A172 (cell line): Measurements from ENCODE around the gene ANKHD1. TPM values are rescaled to one million over a fixed set of nuclear protein-coding genes. Genes with fewer than 3 reads are reported as not detected.
"Not testable (repeated sequence)": the region's sequence is repeated elsewhere in the genome, so short reads cannot be mapped to it uniquely, and the experiment has no call there.

Experiments used
- DNase-seq: peaks from one replicate; pipeline ENCODE4 v3.0.0-alpha.2; 2015; ENCODE audit warnings: low spot score
- total RNA-seq: library from RNA; depleted of rRNA; stranded (reverse); fragments of >200 nt; shearing (Covaris generic); gene quantifications from 2 replicates; pipeline ENCODE4 v1.2.3, GENCODE V29; 2014

ANKHD1 gene
- total RNA-seq, 1 experiment from 2014 or later, result 49.3 TPM

DNA sequence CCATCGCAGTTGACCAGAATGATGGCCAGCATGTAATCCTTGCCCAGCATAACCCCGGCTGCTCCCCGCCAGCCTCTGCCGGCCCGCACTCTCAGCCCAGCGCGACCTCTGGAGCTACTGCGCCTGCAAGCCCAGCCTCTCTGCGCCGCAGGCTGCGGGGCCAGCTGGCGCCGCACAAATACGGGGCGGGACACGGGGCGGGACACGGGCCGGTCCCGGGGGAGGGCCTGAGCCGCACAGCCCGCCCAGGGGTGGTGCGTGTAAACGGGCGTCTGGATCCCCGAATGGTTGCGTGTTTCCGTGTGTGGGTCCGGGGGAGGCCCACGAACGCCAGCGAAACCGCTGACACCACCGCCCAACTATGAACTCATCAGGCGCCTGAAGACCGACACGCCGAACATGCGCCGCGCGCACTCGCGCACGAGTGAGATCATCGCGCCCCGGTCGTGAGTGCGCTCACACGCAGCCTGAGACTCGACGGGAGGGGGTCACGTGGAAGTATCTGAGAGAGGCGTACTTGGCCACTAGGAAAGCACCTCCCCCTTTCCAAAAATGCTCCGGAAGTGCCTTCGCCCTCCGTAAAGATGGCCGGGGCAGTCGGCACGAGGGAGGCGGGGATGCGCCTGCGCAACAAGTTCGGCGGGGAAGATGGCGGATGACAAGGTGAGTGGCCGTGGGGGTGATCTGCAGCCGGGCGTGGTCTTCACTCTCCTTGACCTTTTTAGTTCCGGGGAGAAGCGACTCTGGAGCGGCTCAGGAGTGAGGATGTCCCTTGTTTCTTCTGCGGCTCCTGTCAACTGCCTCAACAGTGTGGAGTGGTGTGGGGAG lies 162.8 kb downstream of the ANKHD1 start, which contains the start of the genes APBB3 and SLC35A4:
Gene APBB3 (minus strand): TSS at position 403 of the 828 bp plus-strand sequence. CDS start 353 bp downstream, at position 50.
Gene SLC35A4 (plus strand): TSS at position 633 of the 828 bp plus-strand sequence. CDS start 2,342 bp downstream, outside the sequence.
- DNase-seq, result peak; percentile 98

GRCh38 chr5:140565024-140565779 lies 163.6 kb downstream of the ANKHD1 start:
- DNase-seq, result peak; percentile 32

- DNase-seq, result no peak
Measured at GRCh38 chr5:140565780-140566095, 164.1 kb downstream of the ANKHD1 start.

GRCh38 chr5:140566665-140567064 lies 165.0 kb downstream of the ANKHD1 start:
- no peak for DNase-seq

- DNase-seq, result no peak
Measured at GRCh38 chr5:140567136-140567818, 165.6 kb downstream of the ANKHD1 start.

- no peak for DNase-seq
Measured at GRCh38 chr5:140567871-140568270, 166.2 kb downstream of the ANKHD1 start.

DNA sequence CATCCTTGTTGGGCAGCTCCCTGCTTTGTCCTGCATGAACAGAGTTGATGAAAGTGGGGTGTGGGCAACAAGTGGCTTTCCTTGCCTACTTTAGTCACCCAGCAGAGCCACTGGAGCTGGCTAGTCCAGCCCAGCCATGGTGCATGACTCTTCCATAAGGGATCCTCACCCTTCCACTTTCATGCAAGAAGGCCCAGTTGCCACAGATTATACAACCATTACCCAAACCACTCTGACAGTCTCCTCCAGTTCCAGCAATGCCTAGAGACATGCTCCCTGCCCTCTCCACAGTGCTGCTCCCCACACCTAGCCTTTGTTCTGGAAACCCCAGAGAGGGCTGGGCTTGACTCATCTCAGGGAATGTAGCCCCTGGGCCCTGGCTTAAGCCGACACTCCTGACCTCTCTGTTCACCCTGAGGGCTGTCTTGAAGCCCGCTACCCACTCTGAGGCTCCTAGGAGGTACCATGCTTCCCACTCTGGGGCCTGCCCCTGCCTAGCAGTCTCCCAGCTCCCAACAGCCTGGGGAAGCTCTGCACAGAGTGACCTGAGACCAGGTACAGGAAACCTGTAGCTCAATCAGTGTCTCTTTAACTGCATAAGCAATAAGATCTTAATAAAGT lies 166.9 kb downstream of the ANKHD1 start:
- DNase-seq, result no peak

- no peak for DNase-seq
Measured at GRCh38 chr5:140569197-140569596, 167.6 kb downstream of the ANKHD1 start.

DNA sequence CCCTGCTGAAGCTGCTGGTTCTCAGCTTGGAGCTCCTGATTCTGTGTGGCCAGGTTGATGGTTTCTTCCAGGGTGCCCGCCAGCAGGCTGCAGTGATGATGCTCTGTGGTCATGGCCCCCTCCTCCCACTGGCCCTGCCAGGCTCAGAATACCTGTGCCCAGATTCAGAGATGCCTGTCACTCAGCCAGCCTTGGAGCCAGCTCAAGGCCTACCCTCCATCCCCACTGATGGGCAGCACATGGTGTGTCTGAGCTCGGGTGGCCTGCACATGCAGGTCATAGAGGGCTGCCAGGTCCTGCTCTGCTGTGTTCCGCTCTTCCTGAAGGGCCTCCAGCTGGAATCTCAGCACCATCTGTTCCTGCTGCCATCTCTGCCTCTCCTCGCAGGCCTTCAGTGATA lies 168.4 kb downstream of the ANKHD1 start:
- no peak for DNase-seq

DNA sequence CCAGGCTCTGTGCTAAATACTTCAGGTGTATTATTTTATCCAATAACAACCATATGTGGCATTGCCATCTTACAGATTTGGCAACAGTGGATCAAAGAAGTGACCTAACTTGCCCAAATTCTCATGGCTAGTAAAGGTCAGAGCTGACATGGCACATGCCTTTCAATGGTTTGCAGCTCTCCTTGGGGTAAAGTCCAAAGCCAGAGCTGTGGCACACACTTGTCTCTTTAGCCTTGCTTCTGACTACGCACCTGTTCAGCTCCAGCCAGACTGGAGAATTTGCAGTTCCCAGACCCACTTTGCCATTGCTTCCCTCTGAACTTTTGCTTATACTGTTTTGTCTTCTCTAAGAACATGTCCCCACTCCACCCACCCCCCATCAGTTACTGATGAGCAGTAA lies 168.9 kb downstream of the ANKHD1 start:
- DNase-seq, result no peak

DNA sequence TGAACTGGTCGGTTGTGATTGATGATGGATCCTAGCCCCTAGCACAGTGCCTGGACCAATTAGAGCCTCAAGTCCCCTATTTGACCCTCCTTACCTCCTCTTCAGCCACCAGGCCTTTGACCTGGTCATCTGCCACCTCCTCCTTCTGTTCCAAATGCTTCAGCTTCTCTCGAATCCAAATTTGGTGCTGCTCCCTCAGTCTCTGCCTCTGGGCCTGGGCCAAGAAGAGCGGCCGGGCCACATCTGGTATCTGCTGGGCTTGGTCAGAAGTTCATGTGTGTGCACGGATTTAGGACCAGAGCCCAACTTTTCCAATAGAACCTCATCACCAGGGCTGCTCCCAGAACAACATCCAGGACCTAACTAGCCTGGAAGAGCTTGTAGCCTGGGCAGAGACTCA lies 169.5 kb downstream of the ANKHD1 start:
- DNase-seq, result no peak

GRCh38 chr5:140573683-140574082 lies 172.1 kb downstream of the ANKHD1 start:
- no peak for DNase-seq

DNA sequence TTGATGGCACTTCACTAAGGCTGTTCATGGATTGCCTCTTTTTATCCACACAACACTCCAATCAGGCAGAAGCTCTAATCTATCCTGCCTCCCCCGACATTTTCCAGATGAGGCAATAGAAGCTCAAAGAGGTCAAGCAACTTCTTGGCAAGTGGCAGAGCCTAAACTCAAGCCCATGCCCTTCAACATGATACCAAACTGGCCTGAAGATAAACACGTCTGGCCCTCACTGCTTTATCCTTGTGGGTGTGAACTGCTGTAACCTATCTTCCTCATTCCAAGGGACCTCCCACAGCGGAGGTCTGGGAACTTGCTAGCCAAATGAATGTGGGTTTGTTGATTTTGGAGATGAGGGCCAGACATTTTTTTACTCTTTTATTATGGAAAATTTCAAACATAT lies 172.5 kb downstream of the ANKHD1 start:
- DNase-seq, result no peak

GRCh38 chr5:140575309-140575708 lies 173.7 kb downstream of the ANKHD1 start:
- no peak for DNase-seq

DNA sequence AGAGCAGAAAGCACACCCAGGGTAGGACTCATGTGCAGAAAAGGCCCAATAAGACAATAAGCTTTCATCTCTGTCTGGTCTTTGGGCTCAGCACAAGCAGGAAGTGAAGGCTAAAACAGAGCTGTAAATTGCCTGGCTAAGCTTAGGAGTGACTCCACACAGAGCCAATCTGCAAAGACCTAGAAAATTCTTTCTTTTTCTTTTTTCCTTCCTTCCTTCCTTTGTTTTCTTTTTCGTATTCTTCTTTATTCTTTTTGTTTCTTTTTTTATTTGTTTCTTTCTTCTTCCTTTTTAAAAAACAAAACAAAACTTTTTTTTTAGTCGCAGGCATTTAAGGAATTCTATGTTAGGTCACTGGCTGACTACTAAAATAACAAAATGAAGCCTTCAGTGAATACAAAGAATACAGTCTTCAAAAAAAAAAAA lies 175.2 kb downstream of the ANKHD1 start:
- DNase-seq, result no peak

DNA sequence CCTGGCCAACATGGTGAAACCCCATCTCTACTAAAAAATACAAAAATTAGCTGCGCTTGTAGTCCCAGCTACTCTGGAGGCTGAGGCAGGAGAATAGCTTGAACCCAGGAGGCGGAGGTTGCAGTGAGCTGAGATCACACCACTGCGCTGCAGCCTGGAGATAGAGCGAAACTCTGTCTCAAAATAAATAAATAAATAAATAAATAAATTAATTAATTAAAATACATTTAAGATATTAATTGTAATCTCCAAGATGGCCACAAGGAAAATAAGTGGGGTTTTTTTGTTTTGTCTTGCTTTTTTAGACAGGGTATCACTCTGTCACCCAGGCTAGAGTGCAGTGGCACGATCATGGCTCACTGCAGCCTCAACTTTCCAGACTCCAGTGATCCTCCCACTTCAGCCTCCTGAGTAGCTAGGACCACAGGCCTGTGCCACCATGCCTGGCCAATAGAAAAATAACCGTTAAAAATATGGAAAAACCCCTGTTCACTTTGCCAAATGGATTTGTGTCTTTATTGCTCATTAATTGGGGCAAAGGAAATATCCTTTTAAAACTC lies 177.6 kb downstream of the ANKHD1 start:
- not testable (repeated sequence) for DNase-seq

GRCh38 chr5:140587495-140587894 lies 185.9 kb downstream of the ANKHD1 start:
- no peak for DNase-seq

- no peak for DNase-seq
Measured at GRCh38 chr5:140588311-140589070, 186.9 kb downstream of the ANKHD1 start.
